ENCODE measurements around the gene LEAP2.

- TF ChIP-seq CTCF (IDR thresholded peaks at IDR 0.05) (no peak), POLR2A (IDR thresholded peaks at IDR 0.05) (no peak), POLR2AphosphoS5 (IDR thresholded peaks at IDR 0.05; ENCODE audit: insufficient read depth in 1 of 2, low read depth in 1 of 2) (no peak)
Observed at GRCh38 chr5:132870801-132871200, 2.7 kb upstream of the LEAP2 start.

All from vagina (tissue), 2 donors.